ENCODE data around the gene UMOD.

- TF ChIP-seq CTCF (conservative IDR thresholded peaks at IDR 0.05; ENCODE audit: low read length): no peak
- TF ChIP-seq EZH2phosphoT487 (IDR thresholded peaks at IDR 0.05; ENCODE audit: borderline replicate concordance): no peak
These were observed 30.8 kb downstream of the UMOD start for GRCh38 chr16:20321671-20322070.

All from Loucy (cell line).